Measurements from ENCODE around the gene HTR3A. TPM values are rescaled to one million over a fixed set of nuclear protein-coding genes. Genes with fewer than 3 reads are reported as not detected.
A peak's percentile ranks its signal among the peaks of the same experiment; 100 is the strongest.

Gene HTR3A
- total and polyA plus RNA-seq, 9 of the 15 experiments (the other 6 are each of a cell fraction or from before 2014, with no cell fraction given) = not detected

DNA sequence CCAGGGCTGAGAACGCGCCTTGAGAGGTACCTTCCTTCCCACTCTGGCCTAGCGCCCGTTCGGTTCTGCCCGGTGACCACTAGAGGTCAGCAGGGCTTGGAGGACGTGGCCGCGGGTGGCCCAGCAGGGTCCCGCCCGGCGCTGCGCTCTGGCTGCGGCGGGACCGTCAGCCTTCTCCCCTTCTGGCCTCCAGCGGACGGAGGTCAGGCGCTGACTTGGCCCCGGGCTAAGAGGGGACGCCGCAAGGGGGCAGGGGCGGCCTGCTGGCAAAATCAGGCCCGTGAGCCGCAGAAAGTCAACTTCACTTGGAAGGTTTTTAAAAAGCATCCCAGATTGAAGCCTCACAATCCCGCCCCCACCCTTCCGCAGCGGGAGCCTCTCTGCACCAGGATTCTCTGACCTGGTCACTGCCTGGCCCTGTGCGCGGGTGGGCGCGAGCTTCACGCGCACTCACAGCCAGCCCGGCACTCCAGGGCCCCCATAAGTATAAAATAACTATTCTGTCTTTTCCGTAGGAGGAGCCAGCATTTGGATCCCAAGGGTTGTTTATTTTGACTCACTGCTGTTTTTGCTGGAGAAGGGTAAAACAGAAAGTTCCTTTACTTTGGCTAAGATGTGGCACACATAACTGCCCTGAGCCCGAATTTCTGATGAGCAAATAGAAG is 61.4 kb downstream of the HTR3A start (continued):
- peak; percentile 39; the same call in 1 of the 2 replicates for TF ChIP-seq CREM (IDR thresholded peaks at IDR 0.05; ENCODE audit: low read depth)
- no peak for TF ChIP-seq MED1 (CRISPR knock-in tag; IDR thresholded peaks at IDR 0.05; ENCODE audit: borderline replicate concordance)
- TF ChIP-seq SMC3 (conservative IDR thresholded peaks at IDR 0.05; ENCODE audit: insufficient read depth, low read depth, low read length) = peak; percentile 84
- TF ChIP-seq PURB (CRISPR knock-in tag; IDR thresholded peaks at IDR 0.05; ENCODE audit: low read depth) = no peak
- no peak for TF ChIP-seq TCF7 (IDR thresholded peaks at IDR 0.05; ENCODE audit: borderline replicate concordance)
- no peak for TF ChIP-seq RHOXF2B (CRISPR knock-in tag; conservative IDR thresholded peaks at IDR 0.05)
- TF ChIP-seq DPF2 (IDR thresholded peaks at IDR 0.05) = no peak
- TF ChIP-seq CBX5 (IDR thresholded peaks at IDR 0.05; ENCODE audit: borderline replicate concordance, low read depth) = no peak
- no peak for TF ChIP-seq ZKSCAN3 (CRISPR knock-in tag; IDR thresholded peaks at IDR 0.05)
- TF ChIP-seq, protein P1, sequence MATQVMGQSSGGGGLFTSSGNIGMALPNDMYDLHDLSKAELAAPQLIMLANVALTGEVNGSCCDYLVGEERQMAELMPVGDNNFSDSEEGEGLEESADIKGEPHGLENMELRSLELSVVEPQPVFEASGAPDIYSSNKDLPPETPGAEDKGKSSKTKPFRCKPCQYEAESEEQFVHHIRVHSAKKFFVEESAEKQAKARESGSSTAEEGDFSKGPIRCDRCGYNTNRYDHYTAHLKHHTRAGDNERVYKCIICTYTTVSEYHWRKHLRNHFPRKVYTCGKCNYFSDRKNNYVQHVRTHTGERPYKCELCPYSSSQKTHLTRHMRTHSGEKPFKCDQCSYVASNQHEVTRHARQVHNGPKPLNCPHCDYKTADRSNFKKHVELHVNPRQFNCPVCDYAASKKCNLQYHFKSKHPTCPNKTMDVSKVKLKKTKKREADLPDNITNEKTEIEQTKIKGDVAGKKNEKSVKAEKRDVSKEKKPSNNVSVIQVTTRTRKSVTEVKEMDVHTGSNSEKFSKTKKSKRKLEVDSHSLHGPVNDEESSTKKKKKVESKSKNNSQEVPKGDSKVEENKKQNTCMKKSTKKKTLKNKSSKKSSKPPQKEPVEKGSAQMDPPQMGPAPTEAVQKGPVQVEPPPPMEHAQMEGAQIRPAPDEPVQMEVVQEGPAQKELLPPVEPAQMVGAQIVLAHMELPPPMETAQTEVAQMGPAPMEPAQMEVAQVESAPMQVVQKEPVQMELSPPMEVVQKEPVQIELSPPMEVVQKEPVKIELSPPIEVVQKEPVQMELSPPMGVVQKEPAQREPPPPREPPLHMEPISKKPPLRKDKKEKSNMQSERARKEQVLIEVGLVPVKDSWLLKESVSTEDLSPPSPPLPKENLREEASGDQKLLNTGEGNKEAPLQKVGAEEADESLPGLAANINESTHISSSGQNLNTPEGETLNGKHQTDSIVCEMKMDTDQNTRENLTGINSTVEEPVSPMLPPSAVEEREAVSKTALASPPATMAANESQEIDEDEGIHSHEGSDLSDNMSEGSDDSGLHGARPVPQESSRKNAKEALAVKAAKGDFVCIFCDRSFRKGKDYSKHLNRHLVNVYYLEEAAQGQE (IDR thresholded peaks at IDR 0.05; ENCODE audit: borderline replicate concordance) = peak; percentile 88
- TF ChIP-seq, protein P1 (CRISPR knock-in tag; IDR thresholded peaks at IDR 0.05; ENCODE audit: low read depth) = no peak
- TF ChIP-seq, protein P2, sequence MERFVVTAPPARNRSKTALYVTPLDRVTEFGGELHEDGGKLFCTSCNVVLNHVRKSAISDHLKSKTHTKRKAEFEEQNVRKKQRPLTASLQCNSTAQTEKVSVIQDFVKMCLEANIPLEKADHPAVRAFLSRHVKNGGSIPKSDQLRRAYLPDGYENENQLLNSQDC (CRISPR knock-in tag; IDR thresholded peaks at IDR 0.05) = no peak
- no peak for TF ChIP-seq ZNF121 (CRISPR knock-in tag; conservative IDR thresholded peaks at IDR 0.05)
- TF ChIP-seq, protein P3, sequence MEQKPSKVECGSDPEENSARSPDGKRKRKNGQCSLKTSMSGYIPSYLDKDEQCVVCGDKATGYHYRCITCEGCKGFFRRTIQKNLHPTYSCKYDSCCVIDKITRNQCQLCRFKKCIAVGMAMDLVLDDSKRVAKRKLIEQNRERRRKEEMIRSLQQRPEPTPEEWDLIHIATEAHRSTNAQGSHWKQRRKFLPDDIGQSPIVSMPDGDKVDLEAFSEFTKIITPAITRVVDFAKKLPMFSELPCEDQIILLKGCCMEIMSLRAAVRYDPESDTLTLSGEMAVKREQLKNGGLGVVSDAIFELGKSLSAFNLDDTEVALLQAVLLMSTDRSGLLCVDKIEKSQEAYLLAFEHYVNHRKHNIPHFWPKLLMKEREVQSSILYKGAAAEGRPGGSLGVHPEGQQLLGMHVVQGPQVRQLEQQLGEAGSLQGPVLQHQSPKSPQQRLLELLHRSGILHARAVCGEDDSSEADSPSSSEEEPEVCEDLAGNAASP (IDR thresholded peaks at IDR 0.05) = no peak
